Spinal cord (tissue), 10 donors: Measurements from ENCODE around the gene SMIM9. TPM values are rescaled to one million over a fixed set of nuclear protein-coding genes. Genes with fewer than 3 reads are reported as not detected.

ENCODE experiments used
- DNase-seq, 6 donors: peaks; one replicate each; pipeline versions ENCODE4 v3.0.0 to v3.0.0-alpha.2; 2013 to 2015; ENCODE audit warnings: low spot score in 6 of 6, low read depth in 4 of 6
- H3K27ac ChIP-seq: one replicate; pipeline ENCODE4 v1.5.1; 2013; ENCODE audit warnings: low read depth, low read length, control low read depth
- H3K27me3 ChIP-seq: one replicate; pipeline ENCODE4 v1.6.1; 2013; ENCODE audit warnings: low read length; ENCODE audit not compliant: control insufficient read depth, insufficient read depth
- H3K36me3 ChIP-seq: one replicate; pipeline ENCODE4 v1.6.1; 2013; ENCODE audit warnings: low read length; ENCODE audit not compliant: control insufficient read depth, insufficient read depth
- H3K4me1 ChIP-seq: one replicate; pipeline ENCODE4 v1.6.1; 2013; ENCODE audit warnings: low read length; ENCODE audit not compliant: control insufficient read depth, insufficient read depth
- H3K4me3 ChIP-seq: one replicate; pipeline ENCODE4 v1.5.1; 2013; ENCODE audit warnings: low read depth, low read length, control low read depth
- H3K9me3 ChIP-seq: one replicate; pipeline ENCODE4 v1.6.1; 2013; ENCODE audit warnings: low read length; ENCODE audit not compliant: control insufficient read depth, insufficient read depth
- WGBS: methylation state at CpG from one replicate; pipeline ENCODE4 v1.1.5; 2013; ENCODE audit warnings: missing lambda C conversion rate; ENCODE audit not compliant: insufficient coverage; 5-methylcytosine and 5-hydroxymethylcytosine counted together
- polyA plus RNA-seq, 2 donors: library from polyadenylated mRNA; unstranded; fragments of 120-200 nt; gene quantifications; one replicate each; pipeline ENCODE4 v1.2.1, GENCODE V29; 2013; ENCODE audit not compliant: insufficient read length in 2 of 2
- total RNA-seq, 2 donors: library from RNA; depleted of rRNA in 1 of 2; stranded (reverse); fragments of 120-200 nt in 1 of 2; fragments of >200 nt in 1 of 2; gene quantifications; one replicate each; pipeline versions ENCODE4 v1.2.3 to v1.2.4, GENCODE V29; 2013 to 2014
- donor health status: healthy.

Gene SMIM9
- total and polyA plus RNA-seq, 4 donors: not detected

- Histone ChIP-seq H3K4me1 (no peaks in the 10 kb centered on the region), H3K36me3 (peaks cover 6% of the 10 kb centered on the region), H3K9me3 (no peaks in the 10 kb centered on the region), H3K4me3 (no peak overlapping the region), H3K27me3 (no peaks in the 10 kb centered on the region), H3K27ac (no peak overlapping the region)
- DNase-seq: no peak
- WGBS: 92% methylated on average over 4 of the region's 6 CpGs
These were observed 48.7 kb downstream of the SMIM9 start for GRCh38 chrX:154785716-154786115.

GRCh38 chrX:154784149-154784995 is 50.1 kb downstream of the SMIM9 start:
- Histone ChIP-seq H3K27ac (no peak overlapping the region), H3K4me1 (no peaks in the 10 kb centered on the region), H3K9me3 (no peaks in the 10 kb centered on the region), H3K36me3 (peaks cover 7% of the 10 kb centered on the region), H3K4me3 (no peak overlapping the region), H3K27me3 (no peaks in the 10 kb centered on the region)
- no peak for DNase-seq
- whole genome bisulfite sequencing: 80% methylated on average over 8 of the region's 13 CpGs

- Histone ChIP-seq H3K27ac (no peak overlapping the region), H3K4me1 (no peaks in the 10 kb centered on the region), H3K4me3 (no peak overlapping the region), H3K36me3 (peaks cover 7% of the 10 kb centered on the region), H3K9me3 (no peaks in the 10 kb centered on the region), H3K27me3 (no peaks in the 10 kb centered on the region)
- 83% methylated on average over 2 of the region's 9 CpGs for WGBS
- no peak for DNase-seq
These were observed 53.5 kb downstream of the SMIM9 start for GRCh38 chrX:154780968-154781367.

GRCh38 chrX:154779261-154779660 is 55.2 kb downstream of the SMIM9 start:
- H3K27ac ChIP-seq: no peak overlapping the region
- no peaks in the 10 kb centered on the region for H3K27me3 ChIP-seq
- peaks cover 12% of the 10 kb centered on the region for H3K36me3 ChIP-seq
- WGBS: 70% methylated on average over 3 of the region's 4 CpGs
- H3K4me1 ChIP-seq: no peaks in the 10 kb centered on the region
- no peak overlapping the region for H3K4me3 ChIP-seq
- H3K9me3 ChIP-seq: no peaks in the 10 kb centered on the region
- no peak for DNase-seq

- H3K27me3 ChIP-seq: no peaks in the 10 kb centered on the region
- H3K4me3 ChIP-seq: no peak overlapping the region
- no peaks in the 10 kb centered on the region for H3K4me1 ChIP-seq
- H3K9me3 ChIP-seq: peaks cover 2% of the 10 kb centered on the region
- no peak overlapping the region for H3K27ac ChIP-seq
- H3K36me3 ChIP-seq: peaks cover 19% of the 10 kb centered on the region
- 60% methylated on average over 1 of the region's 2 CpGs for WGBS
- no peak for DNase-seq
These were observed 57.7 kb downstream of the SMIM9 start for GRCh38 chrX:154776753-154777152.

GRCh38 chrX:154775419-154776349 is 58.8 kb downstream of the SMIM9 start:
- H3K36me3 ChIP-seq: peaks cover 16% of the 10 kb centered on the region
- H3K27ac ChIP-seq: no peak overlapping the region
- H3K4me3 ChIP-seq: no peak overlapping the region
- no peak for DNase-seq
- no peaks in the 10 kb centered on the region for H3K4me1 ChIP-seq
- peaks cover 2% of the 10 kb centered on the region for H3K9me3 ChIP-seq
- no peaks in the 10 kb centered on the region for H3K27me3 ChIP-seq
- 80% methylated on average over 10 of the region's 15 CpGs for WGBS

- DNase-seq: no peak
- H3K4me3 ChIP-seq: no peak overlapping the region
- H3K27me3 ChIP-seq: no peaks in the 10 kb centered on the region
- peaks cover 15% of the 10 kb centered on the region for H3K36me3 ChIP-seq
- H3K9me3 ChIP-seq: peaks cover 2% of the 10 kb centered on the region
- H3K4me1 ChIP-seq: no peaks in the 10 kb centered on the region
- no peak overlapping the region for H3K27ac ChIP-seq
- 82% methylated on average over 4 of the region's 5 CpGs for WGBS
These were observed 59.8 kb downstream of the SMIM9 start for GRCh38 chrX:154774622-154775021.

Other genes with a start within 250 kb of the SMIM9 start
- gene CTAG1A, start 249.5 kb downstream of the SMIM9 start, total RNA-seq: not detected
- not detected for gene CTAG1A, start 249.5 kb downstream of the SMIM9 start, polyA plus RNA-seq
- not detected for gene CTAG1B, start 215.4 kb downstream of the SMIM9 start, total RNA-seq
- not detected for gene CTAG1B, start 215.4 kb downstream of the SMIM9 start, polyA plus RNA-seq
- gene CTAG2, start 181.1 kb downstream of the SMIM9 start, total RNA-seq: not detected
- gene CTAG2, start 181.1 kb downstream of the SMIM9 start, polyA plus RNA-seq: not detected
- 1 to 10 TPM; 4.4 to 5.3 TPM for gene GAB3, start 83.6 kb downstream of the SMIM9 start, total RNA-seq
- 1 to 10 TPM; 3.0 TPM for gene GAB3, start 83.6 kb downstream of the SMIM9 start, polyA plus RNA-seq
- 10 to 100 TPM; 20.1 to 29.4 TPM for gene DKC1, start 71.8 kb downstream of the SMIM9 start, total RNA-seq
- gene DKC1, start 71.8 kb downstream of the SMIM9 start, polyA plus RNA-seq: 10 to 100 TPM; 38.6 to 42.4 TPM
- 10 to 100 TPM; 36.6 to 43.2 TPM for gene MPP1, start 29.2 kb downstream of the SMIM9 start, total RNA-seq
- 10 to 100 TPM; 43.5 to 47.2 TPM for gene MPP1, start 29.2 kb downstream of the SMIM9 start, polyA plus RNA-seq
- 1 to 10 TPM in 1 of 2 donors, under 1 TPM in 1; 0.69 to 3.7 TPM for gene F8A1, start 51.7 kb upstream of the SMIM9 start, total RNA-seq
- gene F8A1, start 51.7 kb upstream of the SMIM9 start, polyA plus RNA-seq: 10 to 100 TPM; 33.1 to 33.8 TPM
- gene F8, start 188.1 kb upstream of the SMIM9 start, total RNA-seq: 1 to 10 TPM; 8.0 TPM
- gene F8, start 188.1 kb upstream of the SMIM9 start, polyA plus RNA-seq: 1 to 10 TPM; 4.8 to 6.0 TPM
- 100 to 1,000 TPM in 1 of 2 donors, 10 to 100 TPM in 1; 44.7 to 130 TPM for gene FUNDC2, start 192.2 kb upstream of the SMIM9 start, total RNA-seq
- 100 to 1,000 TPM; 108 to 118 TPM for gene FUNDC2, start 192.2 kb upstream of the SMIM9 start, polyA plus RNA-seq
- 10 to 100 TPM in 1 of 2 donors, 1 to 10 TPM in 1; 5.5 to 18.6 TPM for gene CMC4, start 236.5 kb upstream of the SMIM9 start, total RNA-seq
- gene CMC4, start 236.5 kb upstream of the SMIM9 start, polyA plus RNA-seq: 10 to 100 TPM; 10.9 to 13.8 TPM
- gene MTCP1, start 236.5 kb upstream of the SMIM9 start, total RNA-seq: 10 to 100 TPM; 13.3 to 24.9 TPM
- 10 to 100 TPM; 17.1 to 19.6 TPM for gene MTCP1, start 236.5 kb upstream of the SMIM9 start, polyA plus RNA-seq
- gene BRCC3, start 236.8 kb upstream of the SMIM9 start, total RNA-seq: 10 to 100 TPM; 12.4 to 18.5 TPM
- 10 to 100 TPM; 24.4 to 26.9 TPM for gene BRCC3, start 236.8 kb upstream of the SMIM9 start, polyA plus RNA-seq